ENCODE measurements around the gene SLC10A7.
A peak's percentile ranks its signal among the peaks of the same experiment; 100 is the strongest.

Gene SLC10A7

GRCh38 chr4:146439999-146440398 is 81.7 kb downstream of the SLC10A7 start:
- DNase-seq = no peak

GRCh38 chr4:146439437-146439836 is 82.3 kb downstream of the SLC10A7 start:
- no peak for DNase-seq

- DNase-seq = no peak
These were observed 84.0 kb downstream of the SLC10A7 start for GRCh38 chr4:146437778-146438177.

GRCh38 chr4:146436423-146437162 is 85.1 kb downstream of the SLC10A7 start:
- no peak for DNase-seq

- DNase-seq = no peak
These were observed 85.8 kb downstream of the SLC10A7 start for GRCh38 chr4:146435962-146436361.

- DNase-seq = no peak
These were observed 89.7 kb downstream of the SLC10A7 start for GRCh38 chr4:146432065-146432464.

- no peak for DNase-seq
These were observed 93.4 kb downstream of the SLC10A7 start for GRCh38 chr4:146428298-146428697.

- no peak for DNase-seq
These were observed 103.9 kb downstream of the SLC10A7 start for GRCh38 chr4:146417822-146418221.

GRCh38 chr4:146415829-146416228 is 105.9 kb downstream of the SLC10A7 start:
- no peak for DNase-seq

GRCh38 chr4:146407669-146408084 is 114.1 kb downstream of the SLC10A7 start:
- no peak for DNase-seq

GRCh38 chr4:146407257-146407656 is 114.5 kb downstream of the SLC10A7 start:
- no peak for DNase-seq

GRCh38 chr4:146401274-146401673 is 120.5 kb downstream of the SLC10A7 start:
- DNase-seq = no peak

- DNase-seq = no peak
These were observed 122.8 kb downstream of the SLC10A7 start for GRCh38 chr4:146398896-146399445.

GRCh38 chr4:146398404-146398803 is 123.3 kb downstream of the SLC10A7 start:
- no peak for DNase-seq

GRCh38 chr4:146389561-146389960 is 132.2 kb downstream of the SLC10A7 start:
- no peak for DNase-seq

GRCh38 chr4:146382194-146382593 is 139.5 kb downstream of the SLC10A7 start:
- no peak for DNase-seq

GRCh38 chr4:146381263-146381872 is 140.4 kb downstream of the SLC10A7 start:
- no peak for DNase-seq

- DNase-seq = no peak
These were observed 142.0 kb downstream of the SLC10A7 start for GRCh38 chr4:146379744-146380143.

GRCh38 chr4:146371812-146372211 is 149.9 kb downstream of the SLC10A7 start:
- DNase-seq = no peak

GRCh38 chr4:146370841-146371240 is 150.9 kb downstream of the SLC10A7 start:
- DNase-seq = no peak

- DNase-seq = no peak
These were observed 152.3 kb downstream of the SLC10A7 start for GRCh38 chr4:146369446-146369845.

GRCh38 chr4:146368209-146368608 is 153.5 kb downstream of the SLC10A7 start:
- DNase-seq = peak in 5 of 58 donors; percentile 1 to 9 (median 6)

- no peak for DNase-seq
These were observed 154.4 kb downstream of the SLC10A7 start for GRCh38 chr4:146367347-146367746.
